Superior temporal gyrus (tissue), 1 donor: ENCODE measurements around the gene DRD2.

ENCODE experiments used
- DNase-seq: peaks from one replicate; pipeline ENCODE4 v3.0.0-alpha.2; 2016; ENCODE audit errors: extremely low spot score

The DRD2 gene

GRCh38 chr11:113446112-113446511 lies 29.1 kb downstream of the DRD2 start:
- no peak for DNase-seq

GRCh38 chr11:113444502-113445123 lies 30.6 kb downstream of the DRD2 start:
- no peak for DNase-seq

- DNase-seq: no peak
Observed at GRCh38 chr11:113440816-113441215, 34.4 kb downstream of the DRD2 start.

- DNase-seq: no peak
Observed at GRCh38 chr11:113436672-113437252, 38.4 kb downstream of the DRD2 start.

GRCh38 chr11:113435190-113435968 lies 39.8 kb downstream of the DRD2 start:
- no peak for DNase-seq

GRCh38 chr11:113431746-113432145 lies 43.5 kb downstream of the DRD2 start:
- no peak for DNase-seq

GRCh38 chr11:113426686-113427085 lies 48.5 kb downstream of the DRD2 start:
- no peak for DNase-seq

- no peak for DNase-seq
Observed at GRCh38 chr11:113420808-113421207, 54.4 kb downstream of the DRD2 start.

- DNase-seq: no peak
Observed at GRCh38 chr11:113419454-113420003, 55.7 kb downstream of the DRD2 start.

GRCh38 chr11:113417428-113417827 lies 57.8 kb downstream of the DRD2 start:
- DNase-seq: no peak

- DNase-seq: no peak
Observed at GRCh38 chr11:113415343-113415742, 59.9 kb downstream of the DRD2 start.

GRCh38 chr11:113412675-113413074 lies 62.5 kb downstream of the DRD2 start:
- no peak for DNase-seq

GRCh38 chr11:113411536-113411935 lies 63.7 kb downstream of the DRD2 start:
- DNase-seq: no peak

- DNase-seq: no peak
Observed at GRCh38 chr11:113410414-113411135, 64.6 kb downstream of the DRD2 start.

GRCh38 chr11:113409526-113409925 lies 65.7 kb downstream of the DRD2 start:
- DNase-seq: no peak

GRCh38 chr11:113408887-113409286 lies 66.3 kb downstream of the DRD2 start:
- no peak for DNase-seq

GRCh38 chr11:113408206-113408605 lies 67.0 kb downstream of the DRD2 start:
- DNase-seq: no peak

GRCh38 chr11:113407163-113407562 lies 68.0 kb downstream of the DRD2 start:
- DNase-seq: no peak

GRCh38 chr11:113405724-113406478 lies 69.3 kb downstream of the DRD2 start:
- no peak for DNase-seq

GRCh38 chr11:113404859-113405430 lies 70.3 kb downstream of the DRD2 start:
- no peak for DNase-seq

- DNase-seq: peak; percentile 33
Observed at GRCh38 chr11:113401718-113402117, 73.5 kb downstream of the DRD2 start.
